ENCODE data around the gene BLVRB. TPM values are rescaled to one million over a fixed set of nuclear protein-coding genes. Genes with fewer than 3 reads are reported as not detected.

The BLVRB gene
- total RNA-seq, 1 experiment from 2014 or later = 113 TPM

GRCh38 chr19:40411958-40412499 lies 53.5 kb downstream of the BLVRB start:
- no TSS peak for BruUV-seq (replicated peaks)
- TF ChIP-seq REST (IDR thresholded peaks at IDR 0.05; ENCODE audit: low read depth) (no peak), EZH2phosphoT487 (IDR thresholded peaks at IDR 0.05; ENCODE audit: borderline replicate concordance) (no peak), MAX (IDR thresholded peaks at IDR 0.05) (no peak)
- Histone ChIP-seq H3K79me2 (ENCODE audit: insufficient read depth, low read length) (no peaks in the 10 kb centered on the region), H3K27ac (ENCODE audit: low read depth, low read length) (peak overlapping the region; percentile 43; the same call in 1 of the 2 replicates), H3K4me3 (replicated peaks in 1 of 2; ENCODE audit: low read depth in 1 of 2, low read length in 2 of 2) (peak overlapping the region in 1 of 2 experiments; percentile 45; a peak in 2 of 4 replicates), H4K20me1 (ENCODE audit: insufficient read depth) (no peaks in the 10 kb centered on the region), H3K4me1 (ENCODE audit: control insufficient read depth in 1 of 2, insufficient read depth in 2 of 2, low read length in 2 of 2) (peaks cover 33 to 61% of the 10 kb centered on the region in 2 experiments), H3K4me2 (ENCODE audit: low read length) (peak overlapping the region; percentile 87), H3K9me3 (ENCODE audit: control insufficient read depth in 1 of 2, insufficient read depth in 1 of 2, low read depth in 1 of 2, low read length in 2 of 2) (no peaks in the 10 kb centered on the region), H3K27me3 (ENCODE audit: insufficient read depth, low read length) (no peaks in the 10 kb centered on the region), H3K9me2 (ENCODE audit: insufficient read depth) (no peaks in the 10 kb centered on the region), H3K9ac (ENCODE audit: low read length) (peak overlapping the region; percentile 62), H2AFZ (ENCODE audit: low read depth, low read length, poor library complexity, severe bottlenecking) (no peak overlapping the region), H3K36me3 (ENCODE audit: control insufficient read depth in 1 of 2, insufficient read depth in 2 of 2, low read length in 2 of 2) (no peaks in the 10 kb centered on the region)
- ChIA-PET CTCF (interaction anchor here (1.1 kb wide), 1 partner anchor 9 kb away, joined by 3 read pairs; no protein-coding TSS in a partner anchor), POLR2A (interaction anchor here (1.1 to 4.8 kb wide), 3 partner anchors 8 to 21 kb away, joined by 3 to 14 read pairs (median 5); partner anchors contain the start of gene SERTAD1), RAD21 (ENCODE audit: low non-redundant PET in 1 of 2, low total read pairs in 2 of 2, uncharacterized antibody in 2 of 2, unreplicated experiment in 2 of 2) (no interaction called here)
- ATAC-seq (no peak), DNase-seq (ENCODE audit: low read depth, low spot score) (no peak)
- intact Hi-C loops (cut with micrococcal nuclease) = no loop called here
